ENCODE results near the gene TRNT1. TPM values are rescaled to one million over a fixed set of nuclear protein-coding genes. Genes with fewer than 3 reads are reported as not detected.

TRNT1 gene
- total RNA-seq, 2 donors from 2014 or later: 18.1 to 21.6 TPM

DNA sequence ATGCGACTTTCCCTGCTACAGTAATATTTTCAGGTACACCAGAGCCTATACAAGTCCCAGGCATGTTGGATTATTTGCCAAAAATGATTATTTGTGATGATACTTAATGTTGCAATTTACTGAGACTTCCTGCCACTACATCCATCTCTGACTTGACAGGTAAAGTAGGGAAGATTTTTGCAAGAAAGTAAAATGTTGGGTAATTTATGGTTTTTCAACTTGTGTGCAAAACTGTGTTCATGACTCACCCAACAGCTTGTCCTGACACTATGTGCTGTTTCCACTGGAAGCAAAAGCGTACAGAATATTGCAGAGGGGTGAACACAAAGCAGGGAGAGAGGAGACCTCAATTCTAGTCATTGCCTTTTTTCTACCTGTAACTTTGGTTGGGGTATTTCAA, 58.1 kb downstream of the TRNT1 start:
- intact Hi-C loops (cut with DNase I): no loop called here
- Histone ChIP-seq H3K4me1 (replicated peaks) (no peaks in the 10 kb centered on the region), H3K27me3 (replicated peaks; ENCODE audit: insufficient read depth) (no peaks in the 10 kb centered on the region), H3K9me3 (no peaks in the 10 kb centered on the region), H3K36me3 (no peaks in the 10 kb centered on the region), H3K27ac (no peak overlapping the region), H3K4me3 (no peak overlapping the region)
- TF ChIP-seq, protein P1, sequence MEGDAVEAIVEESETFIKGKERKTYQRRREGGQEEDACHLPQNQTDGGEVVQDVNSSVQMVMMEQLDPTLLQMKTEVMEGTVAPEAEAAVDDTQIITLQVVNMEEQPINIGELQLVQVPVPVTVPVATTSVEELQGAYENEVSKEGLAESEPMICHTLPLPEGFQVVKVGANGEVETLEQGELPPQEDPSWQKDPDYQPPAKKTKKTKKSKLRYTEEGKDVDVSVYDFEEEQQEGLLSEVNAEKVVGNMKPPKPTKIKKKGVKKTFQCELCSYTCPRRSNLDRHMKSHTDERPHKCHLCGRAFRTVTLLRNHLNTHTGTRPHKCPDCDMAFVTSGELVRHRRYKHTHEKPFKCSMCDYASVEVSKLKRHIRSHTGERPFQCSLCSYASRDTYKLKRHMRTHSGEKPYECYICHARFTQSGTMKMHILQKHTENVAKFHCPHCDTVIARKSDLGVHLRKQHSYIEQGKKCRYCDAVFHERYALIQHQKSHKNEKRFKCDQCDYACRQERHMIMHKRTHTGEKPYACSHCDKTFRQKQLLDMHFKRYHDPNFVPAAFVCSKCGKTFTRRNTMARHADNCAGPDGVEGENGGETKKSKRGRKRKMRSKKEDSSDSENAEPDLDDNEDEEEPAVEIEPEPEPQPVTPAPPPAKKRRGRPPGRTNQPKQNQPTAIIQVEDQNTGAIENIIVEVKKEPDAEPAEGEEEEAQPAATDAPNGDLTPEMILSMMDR (IDR thresholded peaks at IDR 0.05): no peak
- no peak for TF ChIP-seq POLR2A (IDR thresholded peaks at IDR 0.05)
- no peak for TF ChIP-seq POLR2AphosphoS5 (IDR thresholded peaks at IDR 0.05)
- no peak for DNase-seq (ENCODE audit: low spot score)
- 54% methylated on average over 2 of the region's 2 CpGs for WGBS

- TF ChIP-seq, protein P1 (IDR thresholded peaks at IDR 0.05): no peak
- no peak for TF ChIP-seq POLR2AphosphoS5 (IDR thresholded peaks at IDR 0.05)
- no peaks in the 10 kb centered on the region for H3K4me1 ChIP-seq (replicated peaks)
- DNase-seq (ENCODE audit: low spot score): no peak
- H3K27me3 ChIP-seq (replicated peaks; ENCODE audit: insufficient read depth): no peaks in the 10 kb centered on the region
- WGBS: 26% methylated on average over 1 of the region's 1 CpG
- H3K4me3 ChIP-seq: no peak overlapping the region
- intact Hi-C loops (cut with DNase I): no loop called here
- no peak overlapping the region for H3K27ac ChIP-seq
- H3K9me3 ChIP-seq: no peaks in the 10 kb centered on the region
- H3K36me3 ChIP-seq: no peaks in the 10 kb centered on the region
Observed at GRCh38 chr3:3189102-3189727, 62.5 kb downstream of the TRNT1 start.

- no peak for DNase-seq (ENCODE audit: low spot score)
Observed at GRCh38 chr3:3189961-3190360, 63.2 kb downstream of the TRNT1 start.

GRCh38 chr3:3191675-3192285, 65.0 kb downstream of the TRNT1 start:
- Histone ChIP-seq H3K4me3 (no peak overlapping the region), H3K27me3 (replicated peaks; ENCODE audit: insufficient read depth) (no peaks in the 10 kb centered on the region), H3K36me3 (no peaks in the 10 kb centered on the region), H3K27ac (no peak overlapping the region), H3K9me3 (no peaks in the 10 kb centered on the region), H3K4me1 (replicated peaks) (no peaks in the 10 kb centered on the region)
- TF ChIP-seq, protein P1 (IDR thresholded peaks at IDR 0.05): no peak
- TF ChIP-seq POLR2A (IDR thresholded peaks at IDR 0.05) (no peak), POLR2AphosphoS5 (IDR thresholded peaks at IDR 0.05) (no peak)
- intact Hi-C loops (cut with DNase I): no loop called here
- 29% methylated on average over 4 of the region's 4 CpGs for WGBS
- no peak for DNase-seq (ENCODE audit: low spot score)

More at GRCh38 chr3:3189961-3190360, 63.2 kb downstream of the TRNT1 start:
- 78% methylated on average over 1 of the region's 1 CpG for WGBS
- Histone ChIP-seq H3K4me1 (replicated peaks) (no peaks in the 10 kb centered on the region), H3K27me3 (replicated peaks; ENCODE audit: insufficient read depth) (no peaks in the 10 kb centered on the region), H3K9me3 (no peaks in the 10 kb centered on the region), H3K36me3 (no peaks in the 10 kb centered on the region), H3K4me3 (no peak overlapping the region), H3K27ac (no peak overlapping the region)
- intact Hi-C loops (cut with DNase I): no loop called here
- TF ChIP-seq POLR2AphosphoS5 (IDR thresholded peaks at IDR 0.05) (no peak), POLR2A (IDR thresholded peaks at IDR 0.05) (no peak)
- TF ChIP-seq, protein P1 (IDR thresholded peaks at IDR 0.05): no peak

DNA sequence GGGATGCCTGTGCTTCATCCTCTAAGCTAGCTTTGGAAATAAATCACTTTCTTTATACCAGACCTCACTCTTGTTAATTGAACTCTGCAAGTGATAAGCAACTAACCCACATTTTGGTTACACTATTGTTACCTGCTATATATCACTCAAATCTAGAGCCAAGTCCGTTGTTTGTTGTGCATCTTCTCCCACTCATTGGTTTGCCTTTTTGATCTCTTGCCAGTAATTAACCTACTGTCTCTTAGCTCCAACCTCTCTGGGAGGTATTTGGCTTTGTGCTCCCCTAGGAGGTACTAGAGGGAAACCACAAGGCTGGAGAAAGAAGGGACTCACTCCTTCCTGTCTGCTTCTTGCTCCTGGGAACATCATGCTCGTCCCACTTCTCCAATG, 65.5 kb downstream of the TRNT1 start:
- TF ChIP-seq POLR2A (IDR thresholded peaks at IDR 0.05) (no peak), POLR2AphosphoS5 (IDR thresholded peaks at IDR 0.05) (no peak)
- TF ChIP-seq, protein P1 (IDR thresholded peaks at IDR 0.05): no peak
- no peak for DNase-seq (ENCODE audit: low spot score)
- 10% methylated on average over 2 of the region's 2 CpGs for WGBS

More for the DNA sequence above, 65.5 kb downstream of the TRNT1 start:
- no peaks in the 10 kb centered on the region for H3K36me3 ChIP-seq
- no peaks in the 10 kb centered on the region for H3K27me3 ChIP-seq (replicated peaks; ENCODE audit: insufficient read depth)
- no peak overlapping the region for H3K27ac ChIP-seq
- no peaks in the 10 kb centered on the region for H3K9me3 ChIP-seq
- no peak overlapping the region for H3K4me3 ChIP-seq
- no peaks in the 10 kb centered on the region for H3K4me1 ChIP-seq (replicated peaks)
- intact Hi-C loops (cut with DNase I): no loop called here

Data from prostate gland (tissue), 2 donors.